DND-41 (cell line): ENCODE results near the gene NFIA.

Source experiments
- ATAC-seq: fragments of 200-7000 bp; cut with Tn5 transposase; 3 replicates; pipeline ENCODE4 v1.9.1; 2021; ENCODE audit warnings: low read depth; ENCODE audit not compliant: insufficient read depth
- DNase-seq: peaks from one replicate; pipeline ENCODE4 v3.0.0-alpha.2; 2020
- H2AFZ ChIP-seq: 2 replicates; pipeline ENCODE4 v1.6.0; 2012; ENCODE audit warnings: low read depth, low read length
- H3K27ac ChIP-seq: 2 replicates; pipeline ENCODE4 v1.5.1; 2012; ENCODE audit warnings: low read length, inconsistent platforms
- H3K27me3 ChIP-seq: fragments of 200-600 bp; sonication (generic); 2 replicates; pipeline ENCODE4 v1.6.0; 2012; ENCODE audit warnings: low read length, mild to moderate bottlenecking, inconsistent platforms; ENCODE audit not compliant: insufficient read depth, poor library complexity
- H3K36me3 ChIP-seq: 2 replicates; pipeline ENCODE4 v1.5.1; 2012; ENCODE audit warnings: low read length, inconsistent platforms; ENCODE audit not compliant: insufficient read depth
- H3K4me1 ChIP-seq: 2 replicates; pipeline ENCODE4 v1.5.1; 2012; ENCODE audit warnings: mild to moderate bottlenecking, low read length; ENCODE audit not compliant: insufficient read depth
- H3K4me2 ChIP-seq: 2 replicates; pipeline ENCODE4 v1.6.0; 2012; ENCODE audit warnings: mild to moderate bottlenecking, moderate library complexity, low read length, inconsistent platforms; ENCODE audit not compliant: insufficient read depth
- H3K4me3 ChIP-seq, 2 experiments: fragments of 200-600 bp in 1 of 2; shearing (Covaris generic) in 1 of 2; 2 replicates each; pipeline ENCODE4 v1.5.1; 2012 to 2016; ENCODE audit warnings: inconsistent platforms in 2 of 2, low read length in 2 of 2, mild to moderate bottlenecking in 2 of 2, low read depth in 1 of 2, moderate library complexity in 1 of 2
- H3K79me2 ChIP-seq: 2 replicates; pipeline ENCODE4 v1.6.0; 2012; ENCODE audit warnings: low read length, inconsistent platforms; ENCODE audit not compliant: insufficient read depth
- H3K9ac ChIP-seq: 2 replicates; pipeline ENCODE4 v1.6.0; 2012; ENCODE audit warnings: low read depth, mild to moderate bottlenecking, inconsistent platforms, low read length, moderate library complexity
- H3K9me3 ChIP-seq: 2 replicates; pipeline ENCODE4 v1.5.1; 2012; ENCODE audit warnings: low read length, moderate library complexity, mild to moderate bottlenecking, inconsistent platforms; ENCODE audit not compliant: insufficient read depth, severe bottlenecking
- H4K20me1 ChIP-seq: 2 replicates; pipeline ENCODE4 v1.6.0; 2012; ENCODE audit warnings: low read length; ENCODE audit not compliant: insufficient read depth
- EZH2 ChIP-seq: IDR thresholded peaks from 3 replicates; pipeline ENCODE4 v1.6.1; 2012; ENCODE audit warnings: borderline replicate concordance, low read depth, mild to moderate bottlenecking, moderate library complexity, low read length, inconsistent platforms; ENCODE audit not compliant: severe bottlenecking
- TF ChIP-seq, protein P1 (sequence below): IDR thresholded peaks from 2 replicates; pipeline ENCODE4 v1.5.1; 2012; ENCODE audit warnings: borderline replicate concordance, low read length, moderate library complexity, mild to moderate bottlenecking; ENCODE audit not compliant: poor library complexity, severe bottlenecking; ENCODE audit errors: extremely low read depth

Gene NFIA

DNA sequence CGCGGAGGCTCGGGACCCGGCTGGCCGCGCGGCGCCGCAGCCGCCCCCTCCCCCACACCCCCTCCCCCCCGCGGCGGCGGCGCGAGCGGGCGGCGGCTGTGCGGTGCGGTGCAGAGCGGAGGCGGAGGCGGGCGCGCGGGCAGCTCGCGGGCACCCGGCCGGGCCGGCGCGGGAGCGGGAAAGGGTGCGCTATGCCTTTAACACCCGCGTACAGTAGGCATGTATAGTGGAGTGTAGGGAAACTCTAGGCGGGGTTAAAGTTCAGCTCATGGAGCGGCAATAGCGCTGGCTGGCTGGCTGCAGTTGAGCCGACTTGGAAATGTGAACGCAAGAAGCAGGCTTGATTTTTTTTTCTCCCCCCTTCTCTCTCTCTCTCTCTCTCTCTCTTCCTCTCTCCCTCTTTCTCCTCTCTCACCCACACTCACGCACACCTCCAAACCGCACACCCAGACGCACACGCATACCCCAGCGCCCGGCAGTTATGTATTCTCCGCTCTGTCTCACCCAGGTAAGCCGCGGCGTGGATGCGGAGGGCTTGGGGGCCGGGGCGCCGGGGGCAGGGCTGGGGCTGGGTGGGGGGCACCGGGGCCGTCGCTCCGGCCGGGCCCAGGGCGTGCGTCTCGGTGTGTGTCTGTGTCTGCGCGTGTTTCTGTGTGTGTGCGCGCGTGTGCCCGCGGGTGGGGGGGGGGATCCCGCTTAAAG is at the start of gene NFIA:
Gene NFIA (plus strand): TSS at position 251 of the 702 bp plus-strand sequence.
- DNase-seq (no peak), ATAC-seq (no peak)
- Histone ChIP-seq H3K36me3 (no peaks in the 10 kb centered on the region), H3K4me1 (no peaks in the 10 kb centered on the region), H3K27me3 (no peaks in the 10 kb centered on the region), H3K4me2 (no peak within 1 kb of the TSS), H3K27ac (no peak within 1 kb of the TSS), H3K79me2 (no peaks in the 10 kb centered on the region), H4K20me1 (no peaks in the 10 kb centered on the region), H3K4me3 (no peak within 1 kb of the TSS), H3K9ac (no peak within 1 kb of the TSS), H2AFZ (no peak within 1 kb of the TSS), H3K9me3 (no peaks in the 10 kb centered on the region)
- no peak for TF ChIP-seq EZH2
- TF ChIP-seq, protein P1, sequence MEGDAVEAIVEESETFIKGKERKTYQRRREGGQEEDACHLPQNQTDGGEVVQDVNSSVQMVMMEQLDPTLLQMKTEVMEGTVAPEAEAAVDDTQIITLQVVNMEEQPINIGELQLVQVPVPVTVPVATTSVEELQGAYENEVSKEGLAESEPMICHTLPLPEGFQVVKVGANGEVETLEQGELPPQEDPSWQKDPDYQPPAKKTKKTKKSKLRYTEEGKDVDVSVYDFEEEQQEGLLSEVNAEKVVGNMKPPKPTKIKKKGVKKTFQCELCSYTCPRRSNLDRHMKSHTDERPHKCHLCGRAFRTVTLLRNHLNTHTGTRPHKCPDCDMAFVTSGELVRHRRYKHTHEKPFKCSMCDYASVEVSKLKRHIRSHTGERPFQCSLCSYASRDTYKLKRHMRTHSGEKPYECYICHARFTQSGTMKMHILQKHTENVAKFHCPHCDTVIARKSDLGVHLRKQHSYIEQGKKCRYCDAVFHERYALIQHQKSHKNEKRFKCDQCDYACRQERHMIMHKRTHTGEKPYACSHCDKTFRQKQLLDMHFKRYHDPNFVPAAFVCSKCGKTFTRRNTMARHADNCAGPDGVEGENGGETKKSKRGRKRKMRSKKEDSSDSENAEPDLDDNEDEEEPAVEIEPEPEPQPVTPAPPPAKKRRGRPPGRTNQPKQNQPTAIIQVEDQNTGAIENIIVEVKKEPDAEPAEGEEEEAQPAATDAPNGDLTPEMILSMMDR = no peak

DNA sequence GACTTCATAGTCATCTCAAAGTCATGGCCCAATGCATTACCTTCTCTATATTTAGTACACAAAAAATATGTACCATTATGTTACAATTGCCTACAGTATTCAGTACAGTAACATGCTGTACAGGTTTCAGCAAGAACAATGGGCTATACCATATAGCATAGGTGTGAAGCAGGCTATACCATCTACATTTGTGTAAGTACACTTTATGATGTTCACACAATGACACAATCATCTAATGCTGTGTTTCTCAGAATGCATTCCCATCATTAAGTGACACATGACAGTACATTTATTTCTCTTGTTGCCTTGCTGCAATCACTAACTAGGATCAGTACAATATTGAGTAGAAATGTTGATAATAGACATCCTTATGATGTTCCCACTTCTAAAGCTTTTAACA is 46.5 kb upstream of the NFIA start:
- ATAC-seq (no peak), DNase-seq (no peak)
- no peak overlapping the region for H3K27ac ChIP-seq
- no peak overlapping the region for H3K4me2 ChIP-seq
- no peaks in the 10 kb centered on the region for H4K20me1 ChIP-seq
- no peak overlapping the region for H3K9ac ChIP-seq
- no peaks in the 10 kb centered on the region for H3K79me2 ChIP-seq
- no peaks in the 10 kb centered on the region for H3K36me3 ChIP-seq
- no peaks in the 10 kb centered on the region for H3K9me3 ChIP-seq
- TF ChIP-seq, protein P1 = no peak
- no peak for TF ChIP-seq EZH2
- no peak overlapping the region for H3K4me3 ChIP-seq
- H2AFZ ChIP-seq = no peak overlapping the region
- H3K4me1 ChIP-seq = no peaks in the 10 kb centered on the region
- no peaks in the 10 kb centered on the region for H3K27me3 ChIP-seq

DNA sequence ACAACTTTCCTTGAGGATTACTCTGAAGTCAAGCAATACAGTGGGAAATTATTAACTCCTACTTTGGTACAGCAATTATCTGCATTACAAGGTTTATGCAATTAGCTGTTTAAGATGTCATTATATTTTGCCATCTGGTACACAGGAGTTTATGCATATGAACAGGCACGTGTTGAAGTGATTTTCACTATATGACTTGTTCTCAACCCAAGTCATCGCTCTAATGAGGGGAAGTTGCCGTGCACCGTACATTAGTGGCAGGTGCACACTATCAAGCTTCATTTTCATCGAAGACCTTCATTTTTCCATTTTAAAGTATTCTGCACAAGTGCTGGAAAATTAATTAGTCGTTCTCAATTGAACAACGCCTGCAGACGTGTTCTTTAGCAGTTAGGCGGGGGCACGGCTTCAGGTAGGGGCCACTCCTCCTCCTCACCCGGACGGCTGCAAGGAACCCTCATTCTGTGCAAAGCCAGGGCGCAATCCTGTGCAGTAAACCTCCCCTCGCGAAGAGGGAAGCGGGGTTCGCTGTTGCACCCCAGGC is 39.8 kb upstream of the NFIA start:
- Histone ChIP-seq H3K36me3 (no peaks in the 10 kb centered on the region), H3K4me3 (no peak overlapping the region)

More for the DNA sequence above, 39.8 kb upstream of the NFIA start:
- peaks cover 3% of the 10 kb centered on the region for H3K9me3 ChIP-seq
- no peak overlapping the region for H2AFZ ChIP-seq
- H3K4me2 ChIP-seq = no peak overlapping the region
- no peak overlapping the region for H3K9ac ChIP-seq
- no peak for TF ChIP-seq EZH2
- TF ChIP-seq, protein P1 = no peak
- H4K20me1 ChIP-seq = no peaks in the 10 kb centered on the region
- H3K4me1 ChIP-seq = no peaks in the 10 kb centered on the region
- no peaks in the 10 kb centered on the region for H3K79me2 ChIP-seq
- H3K27ac ChIP-seq = no peak overlapping the region
- DNase-seq (no peak), ATAC-seq (no peak)
- no peaks in the 10 kb centered on the region for H3K27me3 ChIP-seq
